Spleen (tissue), 7 donors: ENCODE measurements around the gene NUP98.

ENCODE experiments used
- CTCF ChIP-seq, 11 experiments: fragments of 200-600 bp in 7 of 11; fragments of 450-650 bp in 4 of 11; sonication (generic) in 4 of 11; IDR thresholded peaks in 8 of 11; conservative IDR thresholded peaks in 3 of 11; 1 replicate in 7 of 11; 2 replicates in 4 of 11; pipeline versions ENCODE4 v1.4.0 to v1.8.0; 2016 to 2021; ENCODE audit warnings: antibody characterized with exemption in 11 of 11, inconsistent platforms in 4 of 11, mild to moderate bottlenecking in 1 of 11
- POLR2A ChIP-seq, 3 donors: fragments of 450-650 bp; IDR thresholded peaks; one replicate each; pipeline ENCODE4 v1.5.1; 2017; ENCODE audit warnings: antibody characterized with exemption in 3 of 3, mild to moderate bottlenecking in 1 of 3
- donor health status: DM: no; HTN: no; CAD: no; lungs with moderate emphysema.
- donor health status: DM: no; HTN: no; CAD: no.
- donor health status: DM: no; HTN: no; CAD: no.

- TF ChIP-seq CTCF (IDR thresholded peaks at IDR 0.05 in 8 of 11, conservative IDR thresholded peaks at IDR 0.05 in 3 of 11), result no peak
- TF ChIP-seq POLR2A (IDR thresholded peaks at IDR 0.05), result no peak
These were observed 127.6 kb downstream of the NUP98 start for GRCh38 chr11:3669742-3670183.
